ENCODE data around the gene TRIM8.

DNA sequence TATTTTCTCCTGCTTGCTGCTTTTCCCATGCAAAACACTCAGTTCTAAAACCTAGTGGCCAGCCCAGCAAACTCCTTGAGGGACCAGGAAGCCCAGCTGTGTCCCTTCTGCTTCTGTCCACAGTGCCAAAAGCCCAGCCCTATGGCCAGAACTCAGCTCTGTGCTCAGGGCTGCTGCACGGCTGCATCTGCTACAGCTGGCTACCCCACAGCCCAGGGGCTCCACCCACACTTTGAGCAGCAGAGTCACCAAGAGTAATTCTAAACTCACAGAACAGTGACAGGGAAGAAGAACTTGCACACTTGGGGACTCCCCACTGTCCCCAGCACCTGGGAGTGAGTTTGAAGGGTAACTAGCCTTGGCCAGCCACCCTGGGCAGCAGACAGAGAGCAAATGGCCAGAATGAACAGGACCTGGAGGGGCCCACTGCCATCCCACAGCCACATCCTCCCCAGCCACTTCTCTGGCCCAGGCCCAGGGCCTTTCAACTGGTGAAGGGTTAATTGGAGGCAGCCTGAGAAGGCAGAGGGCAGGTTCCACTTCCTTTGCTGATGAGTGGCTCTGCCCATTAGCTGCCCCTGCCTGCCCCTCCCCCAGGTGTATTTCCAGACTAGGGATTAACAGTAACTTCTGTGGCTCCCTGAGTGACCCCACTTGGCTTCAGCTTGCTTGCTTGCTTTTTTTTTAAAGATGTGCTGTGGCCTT lies 28.1 kb upstream of the TRIM8 start:
- TF ChIP-seq CTCF (conservative IDR thresholded peaks at IDR 0.05), result no peak
- no peak for TF ChIP-seq EZH2 (IDR thresholded peaks at IDR 0.05; ENCODE audit: low read depth)
